Right hindlimb (tissue), 1 donor: ENCODE measurements around the gene USF2.
A peak's percentile ranks its signal among the peaks of the same experiment; 100 is the strongest.
"Not testable (repeated sequence)": the region's sequence is repeated elsewhere in the genome, so short reads cannot be mapped to it uniquely, and the experiment has no call there.

Experiments
- DNase-seq: peaks from one replicate; pipeline ENCODE4 v3.0.0-alpha.2; 2018

USF2 gene

DNA sequence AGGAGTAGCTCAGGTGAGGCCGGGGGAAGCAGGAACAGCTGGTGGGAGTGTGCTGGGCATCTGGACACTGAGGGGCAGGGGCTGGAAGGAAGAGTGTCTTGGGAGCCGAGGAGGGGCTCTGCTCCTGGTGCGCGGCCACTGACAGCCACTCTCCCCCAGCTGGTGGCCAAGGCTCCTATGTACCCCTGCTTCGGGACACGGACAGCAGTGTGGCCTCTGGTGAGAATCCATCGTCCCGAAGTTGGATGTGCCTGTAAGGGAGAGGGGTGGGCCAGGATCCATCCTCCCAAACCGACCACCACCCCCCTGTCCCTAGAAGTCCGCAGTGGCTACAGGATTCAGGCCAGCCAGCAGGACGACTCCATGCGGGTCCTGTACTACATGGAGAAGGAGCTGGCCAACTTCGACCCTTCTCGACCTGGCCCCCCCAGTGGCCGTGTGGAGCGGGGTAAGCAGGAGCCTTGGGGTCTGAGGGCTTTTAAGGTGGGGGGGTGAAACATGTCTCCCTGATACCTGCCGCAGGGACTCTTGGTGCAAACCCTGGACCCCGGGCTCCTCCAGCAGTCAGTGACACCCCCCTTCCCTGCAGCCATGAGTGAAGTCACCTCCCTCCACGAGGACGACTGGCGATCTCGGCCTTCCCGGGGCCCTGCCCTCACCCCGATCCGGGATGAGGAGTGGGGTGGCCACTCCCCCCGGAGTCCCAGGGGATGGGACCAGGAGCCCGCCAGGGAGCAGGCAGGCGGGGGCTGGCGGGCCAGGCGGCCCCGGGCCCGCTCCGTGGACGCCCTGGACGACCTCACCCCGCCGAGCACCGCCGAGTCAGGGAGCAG, 2.0 kb upstream of the USF2 start:
- DNase-seq = no peak

DNA sequence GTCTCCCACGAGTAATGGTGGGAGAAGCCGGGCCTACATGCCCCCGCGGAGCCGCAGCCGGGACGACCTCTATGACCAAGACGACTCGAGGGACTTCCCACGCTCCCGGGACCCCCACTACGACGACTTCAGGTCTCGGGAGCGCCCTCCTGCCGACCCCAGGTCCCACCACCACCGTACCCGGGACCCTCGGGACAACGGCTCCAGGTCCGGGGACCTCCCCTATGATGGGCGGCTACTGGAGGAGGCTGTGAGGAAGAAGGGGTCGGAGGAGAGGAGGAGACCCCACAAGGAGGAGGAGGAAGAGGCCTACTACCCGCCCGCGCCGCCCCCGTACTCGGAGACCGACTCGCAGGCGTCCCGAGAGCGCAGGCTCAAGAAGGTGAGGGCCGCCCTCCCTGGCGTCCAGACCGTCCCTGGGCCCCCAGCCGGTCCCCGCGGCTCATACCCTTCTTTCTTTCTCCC, 1.4 kb upstream of the USF2 start:
- peak; percentile 70 for DNase-seq

DNA sequence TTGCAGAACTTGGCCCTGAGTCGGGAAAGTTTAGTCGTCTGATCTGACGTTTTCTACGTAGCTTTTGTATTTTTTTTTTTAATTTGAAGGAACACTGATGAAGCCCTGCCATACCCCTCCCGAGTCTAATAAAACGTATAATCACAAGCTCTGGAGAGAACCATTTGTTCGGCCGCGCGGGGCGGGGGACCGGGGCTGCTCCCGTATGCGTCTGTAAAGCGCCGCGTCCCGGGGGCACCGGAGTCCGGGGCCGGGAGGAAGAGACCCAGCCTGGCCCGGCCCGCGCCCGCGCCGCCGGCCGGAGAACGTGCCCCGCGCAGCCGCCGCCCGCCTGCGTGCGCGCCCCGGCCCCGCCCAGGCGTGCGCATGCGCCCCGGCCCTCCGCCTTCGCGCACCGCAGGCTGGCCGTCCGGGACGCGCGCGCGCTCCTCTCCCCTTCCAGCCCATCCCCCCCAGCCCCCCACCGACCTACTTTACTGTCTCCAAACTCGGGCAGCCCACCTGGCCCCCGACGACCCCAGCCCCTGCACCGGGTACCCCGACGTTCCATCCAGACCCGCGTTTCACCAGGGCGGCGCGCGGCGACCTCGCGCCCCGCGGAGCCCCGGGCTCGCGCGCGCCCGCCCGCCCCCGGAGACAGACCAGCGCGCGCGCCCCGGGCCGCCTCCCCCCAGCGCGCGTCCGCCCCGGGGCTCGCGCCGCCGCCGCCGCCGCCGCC, 785 bp upstream of the USF2 start:
- peak; percentile 83 for DNase-seq

DNA sequence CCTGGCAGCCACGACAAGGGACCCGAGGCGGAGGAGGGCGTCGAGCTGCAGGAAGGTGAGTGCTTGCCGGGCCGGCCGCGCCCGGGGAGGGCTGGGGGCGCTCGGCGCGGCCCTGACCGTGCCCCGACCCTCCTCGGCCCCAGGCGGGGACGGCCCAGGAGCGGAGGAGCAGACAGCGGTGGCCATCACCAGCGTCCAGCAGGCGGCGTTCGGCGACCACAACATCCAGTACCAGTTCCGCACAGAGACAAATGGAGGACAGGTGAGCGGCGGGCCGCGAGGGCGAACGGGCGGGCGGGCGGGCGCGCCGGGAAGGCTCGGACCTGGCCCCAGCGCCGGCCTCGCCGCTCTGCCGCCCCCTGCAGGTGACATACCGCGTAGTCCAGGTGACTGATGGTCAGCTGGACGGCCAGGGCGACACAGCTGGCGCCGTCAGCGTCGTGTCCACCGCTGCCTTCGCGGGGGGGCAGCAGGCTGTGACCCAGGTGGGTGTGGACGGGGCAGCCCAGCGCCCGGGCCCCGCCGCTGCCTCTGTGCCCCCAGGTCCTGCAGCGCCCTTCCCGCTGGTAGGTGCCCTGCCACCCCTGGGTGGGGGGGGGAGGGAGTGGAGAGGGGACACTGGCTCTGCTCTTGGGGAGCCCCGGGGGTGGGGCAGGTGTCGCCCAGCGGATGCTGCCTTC, 816 bp downstream of the USF2 start:
- DNase-seq = peak; percentile 93

DNA sequence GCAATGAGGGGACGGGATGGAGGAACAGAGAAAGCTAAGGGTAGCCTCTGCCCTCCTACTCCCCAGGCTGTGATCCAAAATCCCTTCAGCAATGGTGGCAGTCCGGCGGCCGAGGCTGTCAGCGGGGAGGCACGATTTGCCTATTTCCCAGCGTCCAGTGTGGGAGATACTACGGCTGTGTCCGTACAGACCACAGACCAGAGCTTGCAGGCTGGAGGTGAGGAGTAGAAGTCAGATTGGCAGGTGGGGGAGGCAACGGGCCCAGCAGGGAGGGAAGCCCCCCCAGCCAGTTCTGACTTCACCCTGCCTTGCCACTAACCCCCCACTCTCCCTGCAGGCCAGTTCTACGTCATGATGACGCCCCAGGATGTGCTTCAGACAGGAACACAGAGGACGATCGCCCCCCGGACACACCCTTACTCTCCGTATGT, 1.6 kb downstream of the USF2 start:
- DNase-seq = no peak

DNA sequence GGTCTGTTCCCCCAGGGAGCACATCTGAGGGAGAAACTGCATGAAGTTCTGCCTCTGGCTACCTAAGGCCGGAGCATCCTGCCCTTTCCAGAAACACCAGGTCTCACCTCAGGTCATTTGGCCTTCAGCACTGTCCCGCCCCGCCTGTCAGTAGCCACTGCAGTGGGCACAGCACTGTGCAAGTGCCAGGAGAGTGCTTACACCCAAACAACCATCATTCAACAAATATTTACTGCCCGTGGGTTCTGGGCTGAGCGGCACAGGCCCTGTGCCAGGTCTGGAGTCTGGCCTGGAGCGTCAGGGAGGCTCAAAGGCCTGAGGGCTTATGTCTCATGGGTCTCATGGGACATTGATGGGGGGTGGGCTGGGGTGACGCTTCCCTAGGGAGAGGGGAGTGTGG, 2.8 kb downstream of the USF2 start:
- no peak for DNase-seq

DNA sequence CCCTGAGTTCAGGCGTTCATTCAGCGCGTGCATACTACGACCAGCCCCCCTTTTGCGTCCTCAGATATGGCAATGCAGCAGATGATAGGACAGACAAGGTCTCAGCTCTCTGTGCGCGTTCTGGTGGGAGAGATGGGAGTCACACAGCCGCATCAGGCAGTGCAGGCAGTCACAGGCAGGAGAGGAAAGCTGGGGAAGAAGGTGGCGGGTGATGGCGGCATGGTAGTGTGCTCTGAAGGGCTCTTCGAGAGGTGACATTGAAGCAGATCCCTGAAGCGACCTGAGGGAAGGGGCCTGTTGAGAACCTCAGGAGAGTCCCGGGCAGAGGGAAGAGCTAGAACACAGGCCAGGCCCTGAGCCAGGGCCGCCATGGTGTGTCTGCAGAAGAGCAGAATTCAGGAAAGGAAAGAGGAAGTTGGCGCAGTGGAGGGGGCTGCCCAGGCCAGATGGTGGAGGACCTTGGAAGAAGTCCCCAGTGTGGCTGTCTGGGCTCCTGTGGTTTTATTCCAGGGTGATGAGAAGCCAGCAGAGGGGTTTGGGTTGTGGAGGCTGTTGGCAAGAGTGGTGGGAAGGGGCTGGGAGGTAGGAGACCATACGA, 3.5 kb downstream of the USF2 start:
- DNase-seq = no peak

DNA sequence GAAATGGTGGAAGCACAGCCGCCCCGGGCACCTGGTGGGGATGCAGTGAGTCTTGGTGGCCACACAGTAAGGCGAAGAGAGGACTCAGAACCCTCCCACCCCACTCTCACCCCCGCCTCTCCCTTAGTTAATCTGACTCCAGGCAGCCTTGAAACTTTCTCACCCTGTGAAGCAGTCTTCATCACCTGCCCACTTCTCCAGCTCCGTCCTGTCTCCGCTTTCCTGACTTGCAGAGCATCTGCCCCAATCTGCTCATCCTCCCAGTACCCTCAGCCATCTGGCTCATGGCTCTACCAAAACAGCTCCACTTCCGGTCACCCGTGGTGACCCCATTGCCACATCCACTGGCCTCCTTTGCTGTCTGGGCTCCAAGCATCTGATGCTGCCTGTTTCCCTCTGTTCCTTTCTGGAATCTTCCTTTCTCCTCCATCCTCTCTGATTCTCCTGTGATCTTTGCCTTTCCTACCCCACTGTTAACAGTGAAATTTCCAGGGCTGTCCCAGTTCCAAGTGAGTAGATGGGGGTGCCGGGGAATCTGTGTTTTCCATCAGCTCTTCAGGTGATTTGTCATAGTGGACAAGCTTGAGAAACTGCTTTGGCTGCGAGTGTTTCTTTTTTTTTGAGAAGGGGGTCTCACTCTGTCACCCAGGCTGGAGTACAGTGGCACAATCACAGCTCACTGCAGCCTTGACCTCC, 4.3 kb downstream of the USF2 start:
- no peak for DNase-seq

DNA sequence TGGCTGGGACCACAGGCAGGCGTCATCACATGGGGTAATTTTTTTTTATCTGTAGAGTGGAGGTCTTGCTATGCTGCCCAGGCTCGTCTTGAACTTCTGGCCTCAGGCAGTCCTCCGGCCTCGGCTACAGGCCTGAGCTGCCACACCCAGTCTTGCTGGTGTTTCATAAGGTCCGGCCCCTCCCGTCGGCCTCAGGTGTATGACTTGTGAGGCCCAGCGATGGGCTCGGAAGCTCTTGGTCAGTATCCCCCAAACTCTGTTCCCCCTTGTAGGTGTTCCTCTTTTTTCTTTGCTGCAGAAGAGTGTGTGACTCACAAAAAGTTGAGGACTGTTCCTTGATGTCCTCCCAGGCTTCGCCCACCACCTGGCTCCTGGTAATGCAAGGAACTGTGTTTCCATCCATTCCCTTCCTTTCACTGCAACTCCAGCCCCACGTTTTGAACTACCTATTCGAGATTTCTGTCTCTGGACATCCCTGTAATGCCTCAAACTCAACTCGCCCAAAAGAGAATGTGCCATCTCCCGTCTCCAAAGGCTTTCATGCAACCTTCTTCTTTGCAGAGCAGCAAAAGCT, 5.0 kb downstream of the USF2 start:
- no peak for DNase-seq

DNA sequence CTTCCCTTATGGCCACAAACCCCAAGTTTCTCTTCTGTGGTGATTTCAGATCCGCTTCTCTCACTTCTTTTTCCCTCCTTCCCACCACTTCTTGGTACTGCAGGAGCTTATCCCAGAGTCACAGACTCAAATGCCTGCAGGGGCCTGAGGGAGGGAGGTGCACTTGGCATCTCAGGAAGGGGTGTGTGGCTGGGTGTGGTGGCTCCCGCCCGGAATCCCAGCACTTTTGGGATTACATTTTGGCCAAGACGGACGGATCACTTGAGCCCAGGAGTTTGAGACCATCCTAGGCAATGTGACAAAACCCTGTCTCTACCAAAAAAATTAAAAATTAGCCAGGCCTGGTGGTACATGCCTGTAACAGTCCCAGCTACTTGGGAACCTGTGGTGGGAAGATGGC, 5.6 kb downstream of the USF2 start:
- no peak for DNase-seq

DNA sequence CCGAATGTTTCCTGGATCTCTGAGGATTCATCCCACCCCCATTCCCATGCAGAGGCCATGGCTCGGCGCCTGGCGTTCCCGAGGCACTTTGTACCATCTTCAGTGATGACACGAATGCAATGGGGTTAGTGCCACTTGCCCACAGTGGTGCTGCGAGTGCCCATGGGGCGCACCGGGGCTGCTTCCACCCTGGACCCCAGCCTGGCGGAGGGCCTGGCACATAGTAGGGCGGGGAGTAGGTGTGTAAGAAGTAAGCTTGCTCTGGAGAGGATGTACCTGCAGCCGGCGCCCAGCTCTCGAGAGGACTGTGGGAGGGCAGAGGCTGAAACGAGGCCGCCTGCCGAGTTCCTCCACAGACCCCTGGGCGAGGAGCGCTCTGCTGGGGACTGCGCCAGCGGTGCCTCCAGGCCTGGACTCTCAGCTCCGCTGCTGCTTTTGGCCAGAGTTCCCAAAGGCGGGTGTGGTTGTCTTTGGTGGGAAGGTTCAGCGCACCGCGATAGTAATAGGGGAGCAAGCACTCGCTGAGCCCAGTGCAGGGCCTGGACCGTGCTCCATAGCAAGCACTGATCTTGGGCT, 8.0 kb downstream of the USF2 start:
- no peak for DNase-seq

DNA sequence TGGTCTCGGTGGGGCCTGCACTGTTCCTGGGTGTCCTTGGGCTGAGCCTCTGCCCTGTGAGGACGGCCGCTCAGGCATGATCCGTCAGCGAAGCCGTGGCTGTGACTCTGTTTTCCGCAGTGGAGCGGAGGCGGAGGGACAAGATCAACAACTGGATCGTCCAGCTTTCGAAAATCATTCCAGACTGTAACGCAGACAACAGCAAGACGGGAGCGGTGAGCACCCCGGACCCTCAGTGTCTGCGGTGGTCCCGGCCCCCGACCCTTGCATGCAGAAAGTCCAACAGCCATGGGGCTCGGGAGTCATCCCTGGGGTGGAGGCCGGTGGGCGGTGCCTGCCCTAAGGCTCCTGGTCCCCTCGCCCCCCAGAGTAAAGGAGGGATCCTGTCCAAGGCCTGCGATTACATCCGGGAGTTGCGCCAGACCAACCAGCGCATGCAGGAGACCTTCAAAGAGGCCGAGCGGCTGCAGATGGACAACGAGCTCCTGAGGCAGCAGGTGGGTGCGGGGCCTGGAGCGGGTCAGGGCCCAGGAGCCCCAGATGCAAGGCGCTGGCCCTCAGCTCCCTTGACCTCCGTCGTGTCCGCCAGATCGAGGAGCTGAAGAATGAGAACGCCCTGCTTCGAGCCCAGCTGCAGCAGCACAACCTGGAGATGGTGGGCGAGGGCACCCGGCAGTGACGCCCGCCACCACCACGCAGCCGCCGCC, 10.0 kb downstream of the USF2 start:
- DNase-seq = no peak

DNA sequence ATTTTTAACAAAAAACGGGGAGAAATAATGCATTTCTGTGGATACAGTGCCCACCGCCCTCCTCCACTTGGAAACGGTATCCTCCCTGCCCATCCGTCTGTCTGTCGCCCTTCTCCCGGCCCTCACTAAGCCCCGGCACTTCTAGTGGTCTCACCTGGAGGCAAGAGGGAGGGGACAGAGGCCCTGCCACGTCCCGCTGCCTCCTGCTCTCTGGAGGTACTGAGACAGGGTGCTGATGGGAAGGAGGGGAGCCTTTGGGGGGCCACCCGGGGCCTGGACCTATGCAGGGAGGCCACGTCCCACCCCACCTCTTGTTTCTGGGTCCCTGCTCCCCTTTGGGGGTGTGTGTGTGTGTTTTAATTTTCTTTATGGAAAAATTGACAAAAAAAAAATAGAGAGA, 10.6 kb downstream of the USF2 start:
- no peak for DNase-seq

DNA sequence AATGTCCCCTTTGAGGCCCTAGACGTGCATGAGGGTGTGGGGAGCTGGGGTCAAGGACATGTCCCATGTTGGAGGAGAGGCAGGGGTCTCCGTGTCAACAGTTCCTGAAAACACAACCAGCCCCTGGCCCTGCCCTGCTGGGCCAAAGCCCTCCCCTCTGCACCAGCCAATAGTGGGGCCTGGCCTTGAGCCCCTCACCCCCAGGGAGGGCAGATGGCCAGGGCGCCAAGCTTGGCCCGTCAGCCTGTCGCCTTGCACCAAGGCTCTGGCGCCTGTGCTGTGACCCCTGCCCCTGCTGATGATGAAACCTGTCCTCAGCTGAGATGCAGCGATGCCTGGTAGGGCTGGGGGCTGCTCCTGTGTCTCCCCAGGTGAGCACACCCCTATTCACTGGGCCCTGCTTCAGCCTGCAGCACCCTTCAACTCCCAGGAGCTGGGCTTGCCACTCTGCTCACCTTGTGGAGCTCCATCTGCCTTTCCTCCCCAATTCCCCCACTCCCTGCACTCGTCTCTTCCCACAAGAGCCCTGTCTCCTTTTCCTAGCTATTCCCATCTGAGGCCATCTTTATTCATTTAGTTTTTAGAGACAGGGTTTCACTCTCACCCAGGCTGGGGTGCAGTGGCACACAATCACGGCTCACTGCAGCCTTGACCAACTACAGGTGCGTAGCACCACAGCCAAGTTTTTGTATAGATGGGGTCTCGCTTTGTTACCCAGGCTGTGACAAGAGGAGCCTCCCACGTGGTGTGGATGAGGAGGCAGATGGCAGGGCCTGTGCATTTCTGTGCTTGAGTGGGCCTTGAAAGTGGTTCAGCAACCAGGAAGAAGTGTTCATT, 11.4 kb downstream of the USF2 start:
- no peak for DNase-seq

DNA sequence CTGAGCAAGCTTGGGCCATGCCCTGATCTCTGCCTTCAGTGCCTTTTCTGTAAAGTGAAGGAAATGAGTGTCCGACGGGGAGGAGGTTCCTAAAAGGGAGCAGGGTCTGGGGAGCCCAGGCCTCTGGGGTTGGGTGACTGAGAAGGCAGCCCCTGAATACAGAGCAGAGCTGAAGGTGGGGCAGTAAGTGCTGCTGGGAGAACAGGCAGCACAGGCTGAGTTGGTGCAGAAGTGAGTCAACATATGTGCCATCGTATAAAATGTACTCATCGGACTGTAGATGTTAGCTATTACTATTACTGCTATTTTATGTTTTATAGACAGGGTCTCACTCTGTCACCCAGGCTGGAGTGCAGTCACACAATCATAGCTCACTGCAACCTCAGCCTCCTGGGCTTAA, 12.5 kb downstream of the USF2 start:
- no peak for DNase-seq

DNA sequence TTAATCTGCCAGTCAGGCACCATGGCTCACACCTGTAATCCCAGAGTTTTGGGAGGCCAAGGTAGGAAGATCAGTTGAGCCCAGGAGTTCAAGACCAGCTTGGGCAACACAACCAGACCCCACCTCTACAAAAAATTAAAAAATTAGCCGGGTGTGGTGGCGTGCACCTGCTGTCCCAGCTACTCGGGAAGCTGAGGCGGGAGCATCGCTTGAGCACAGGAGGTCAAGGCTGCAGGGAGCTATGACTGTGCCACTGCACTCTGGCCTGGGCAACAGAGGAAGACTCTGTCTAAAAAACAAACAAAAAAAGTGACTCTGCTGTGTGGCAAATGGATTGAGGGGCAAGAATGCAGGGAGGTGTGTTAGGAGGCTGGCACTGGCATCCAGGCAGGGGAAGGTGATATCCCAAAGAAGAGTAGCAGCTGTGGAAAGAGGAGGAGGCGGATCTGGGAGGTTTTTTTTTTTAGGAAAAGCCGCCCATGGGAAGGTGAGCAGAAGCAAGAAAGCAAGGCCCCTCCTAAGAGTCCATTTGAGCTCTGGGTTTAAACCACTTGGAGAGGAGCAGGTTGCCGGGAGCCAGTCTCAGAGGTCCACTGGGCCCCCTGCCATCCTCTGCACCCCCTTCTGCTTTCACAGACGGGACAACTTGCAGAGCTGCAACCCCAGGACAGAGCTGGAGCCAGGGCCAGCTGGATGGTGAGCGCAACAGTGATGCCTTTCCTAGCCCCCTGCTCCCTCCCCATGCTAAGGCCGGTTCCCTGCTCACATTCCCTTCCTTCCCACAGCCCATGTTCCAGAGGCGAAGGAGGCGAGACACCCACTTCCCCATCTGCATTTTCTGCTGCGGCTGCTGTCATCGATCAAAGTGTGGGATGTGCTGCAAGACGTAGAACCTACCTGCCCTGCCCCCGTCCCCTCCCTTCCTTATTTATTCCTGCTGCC, 15.7 kb downstream of the USF2 start:
- DNase-seq = no peak

DNA sequence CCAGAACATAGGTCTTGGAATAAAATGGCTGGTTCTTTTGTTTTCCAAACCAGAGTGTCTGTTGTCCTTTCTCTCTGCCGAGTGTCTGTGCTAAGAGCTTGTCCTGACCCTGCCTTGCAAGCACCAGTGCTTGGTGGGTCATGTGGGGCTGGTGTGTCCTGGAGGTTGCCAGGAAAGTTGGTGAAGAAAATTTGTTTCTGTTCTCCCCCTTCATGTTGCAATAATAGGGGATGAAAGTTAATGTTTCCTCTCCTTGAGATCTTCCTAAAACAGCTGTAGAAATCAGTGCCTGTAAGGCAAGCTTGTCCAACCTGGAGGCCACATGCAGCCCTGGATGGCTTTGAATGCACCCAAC, 16.3 kb downstream of the USF2 start:
- no peak for DNase-seq

DNA sequence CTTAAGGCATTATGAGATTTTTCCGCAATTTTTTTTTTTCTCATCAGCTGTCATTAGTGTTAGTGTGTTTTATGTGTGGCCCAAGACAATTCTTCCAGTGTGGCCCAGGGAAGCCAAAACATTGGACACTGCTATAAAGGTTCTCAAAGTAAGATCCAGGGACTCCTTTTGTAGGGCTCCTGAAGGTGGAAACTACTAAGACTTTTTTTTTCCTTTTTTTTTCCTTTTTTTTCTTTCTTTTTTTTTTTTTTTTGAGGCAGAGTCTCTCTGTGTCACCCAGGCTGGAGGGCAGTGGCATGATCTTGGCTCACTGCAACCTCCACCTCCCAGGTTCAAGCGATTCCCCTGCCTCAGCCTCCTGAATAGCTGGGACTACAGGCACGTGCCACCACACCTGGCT, 16.7 kb downstream of the USF2 start:
- DNase-seq = not testable (repeated sequence)

DNA sequence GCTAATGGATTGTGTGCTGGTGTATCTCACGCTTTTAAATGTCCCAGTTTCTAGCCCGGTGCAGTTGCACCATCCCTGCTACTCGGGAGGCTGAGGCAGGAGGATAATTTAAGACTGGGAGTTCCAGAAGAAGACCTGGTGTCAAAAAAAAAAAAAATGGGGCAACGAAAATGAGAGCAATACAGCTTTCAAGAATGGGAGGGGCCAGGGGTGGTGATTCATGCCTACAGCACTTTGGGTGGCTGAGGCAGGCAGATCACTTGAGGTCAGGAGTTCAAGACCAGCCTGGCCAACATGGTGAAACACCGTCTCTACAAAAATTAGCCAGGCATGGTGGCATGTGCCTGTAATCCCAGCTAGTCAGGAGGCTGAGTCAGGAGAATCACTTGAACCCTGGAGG, 17.3 kb downstream of the USF2 start:
- not testable (repeated sequence) for DNase-seq
